RWPE2 (cell line): ENCODE measurements around the gene FAM3A.

Source experiments
- ATAC-seq: fragments of 200-7000 bp; cut with Tn5 transposase; 3 replicates; pipeline ENCODE4 v1.9.1; 2021; ENCODE audit warnings: low read depth
- DNase-seq: peaks from one replicate; pipeline ENCODE4 v3.0.0-alpha.2; 2020; ENCODE audit warnings: low spot score
- H3K27ac ChIP-seq: fragments of 450-650 bp; 2 replicates; pipeline ENCODE4 v1.5.1; 2017; ENCODE audit warnings: mild to moderate bottlenecking; ENCODE audit not compliant: poor library complexity, severe bottlenecking
- H3K27me3 ChIP-seq: fragments of 250-450 bp; sonication (Bioruptor Pico); 2 replicates; pipeline ENCODE4 v1.5.1; 2021; ENCODE audit warnings: mild to moderate bottlenecking, moderate library complexity; ENCODE audit not compliant: insufficient read depth, poor library complexity, severe bottlenecking
- H3K36me3 ChIP-seq: fragments of 250-450 bp; sonication (Bioruptor Pico); 2 replicates; pipeline ENCODE4 v1.5.1; 2020; ENCODE audit warnings: low read depth, mild to moderate bottlenecking, moderate library complexity
- H3K4me1 ChIP-seq: fragments of 250-450 bp; sonication (Bioruptor Pico); 2 replicates; pipeline ENCODE4 v1.5.1; 2021; ENCODE audit warnings: mild to moderate bottlenecking, moderate library complexity; ENCODE audit not compliant: insufficient read depth, poor library complexity, severe bottlenecking
- H3K4me3 ChIP-seq: fragments of 250-450 bp; sonication (Bioruptor Pico); 2 replicates; pipeline ENCODE4 v1.5.1; 2021; ENCODE audit warnings: mild to moderate bottlenecking, moderate library complexity; ENCODE audit not compliant: severe bottlenecking
- H3K9me3 ChIP-seq: fragments of 250-450 bp; sonication (Bioruptor Pico); 2 replicates; pipeline ENCODE4 v1.5.1; 2021; ENCODE audit warnings: mild to moderate bottlenecking, moderate library complexity; ENCODE audit not compliant: severe bottlenecking
- TF ChIP-seq, protein P1 (sequence below): fragments of 450-650 bp; IDR thresholded peaks from one replicate; pipeline ENCODE4 v1.5.1; 2017; ENCODE audit warnings: mild to moderate bottlenecking, moderate library complexity; ENCODE audit not compliant: poor library complexity, severe bottlenecking

FAM3A gene

DNA sequence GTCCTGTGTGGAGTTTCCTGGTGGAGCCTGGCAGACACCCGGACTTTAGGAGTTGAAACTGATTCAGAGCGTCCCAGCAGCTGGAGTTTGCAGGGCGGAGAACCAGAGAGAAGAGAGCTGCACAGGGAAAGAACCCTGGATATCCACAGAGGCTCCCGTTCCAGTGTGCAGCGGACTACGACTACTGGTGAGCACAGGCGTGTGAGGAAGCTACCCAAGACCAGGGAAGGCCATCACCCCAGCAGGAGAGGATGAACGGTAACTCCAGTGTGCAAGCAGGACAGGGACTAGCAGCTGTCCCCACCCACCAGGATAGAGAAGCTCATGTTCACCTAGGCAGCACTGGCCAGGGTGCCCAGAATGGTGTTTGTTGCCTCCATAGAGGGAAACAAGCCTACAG lies 39.2 kb downstream of the FAM3A start:
- H3K27me3 ChIP-seq, result no peaks in the 10 kb centered on the region
- no peak overlapping the region for H3K4me3 ChIP-seq
- DNase-seq (no peak), ATAC-seq (no peak)
- H3K27ac ChIP-seq, result no peak overlapping the region
- H3K36me3 ChIP-seq, result no peaks in the 10 kb centered on the region
- no peaks in the 10 kb centered on the region for H3K4me1 ChIP-seq
- H3K9me3 ChIP-seq, result no peaks in the 10 kb centered on the region
- TF ChIP-seq, protein P1, sequence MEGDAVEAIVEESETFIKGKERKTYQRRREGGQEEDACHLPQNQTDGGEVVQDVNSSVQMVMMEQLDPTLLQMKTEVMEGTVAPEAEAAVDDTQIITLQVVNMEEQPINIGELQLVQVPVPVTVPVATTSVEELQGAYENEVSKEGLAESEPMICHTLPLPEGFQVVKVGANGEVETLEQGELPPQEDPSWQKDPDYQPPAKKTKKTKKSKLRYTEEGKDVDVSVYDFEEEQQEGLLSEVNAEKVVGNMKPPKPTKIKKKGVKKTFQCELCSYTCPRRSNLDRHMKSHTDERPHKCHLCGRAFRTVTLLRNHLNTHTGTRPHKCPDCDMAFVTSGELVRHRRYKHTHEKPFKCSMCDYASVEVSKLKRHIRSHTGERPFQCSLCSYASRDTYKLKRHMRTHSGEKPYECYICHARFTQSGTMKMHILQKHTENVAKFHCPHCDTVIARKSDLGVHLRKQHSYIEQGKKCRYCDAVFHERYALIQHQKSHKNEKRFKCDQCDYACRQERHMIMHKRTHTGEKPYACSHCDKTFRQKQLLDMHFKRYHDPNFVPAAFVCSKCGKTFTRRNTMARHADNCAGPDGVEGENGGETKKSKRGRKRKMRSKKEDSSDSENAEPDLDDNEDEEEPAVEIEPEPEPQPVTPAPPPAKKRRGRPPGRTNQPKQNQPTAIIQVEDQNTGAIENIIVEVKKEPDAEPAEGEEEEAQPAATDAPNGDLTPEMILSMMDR, result no peak

DNA sequence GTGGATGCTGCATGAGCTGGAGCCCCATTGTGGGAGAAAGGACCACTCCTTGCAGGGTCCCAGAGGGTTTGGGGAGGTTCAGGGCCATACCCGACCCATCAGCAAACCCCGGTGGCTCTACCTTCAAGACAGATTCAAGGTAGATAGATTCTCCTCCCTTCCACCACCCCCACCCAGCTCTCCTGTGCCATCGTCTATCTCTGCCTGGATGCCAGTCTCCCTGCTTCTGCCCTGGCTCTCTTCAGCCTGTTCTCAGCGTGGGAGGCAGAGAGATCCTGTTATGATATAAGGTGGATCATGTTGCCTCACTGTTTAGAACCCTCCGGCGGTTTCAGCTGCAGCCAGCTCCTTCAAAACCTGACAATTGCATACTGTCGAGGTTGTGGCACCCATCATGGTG lies 42.3 kb downstream of the FAM3A start:
- DNase-seq (no peak), ATAC-seq (no peak)
- Histone ChIP-seq H3K4me3 (no peak overlapping the region), H3K9me3 (no peaks in the 10 kb centered on the region), H3K27ac (no peak overlapping the region), H3K27me3 (no peaks in the 10 kb centered on the region), H3K4me1 (no peaks in the 10 kb centered on the region), H3K36me3 (no peaks in the 10 kb centered on the region)
- TF ChIP-seq, protein P1, result no peak

DNA sequence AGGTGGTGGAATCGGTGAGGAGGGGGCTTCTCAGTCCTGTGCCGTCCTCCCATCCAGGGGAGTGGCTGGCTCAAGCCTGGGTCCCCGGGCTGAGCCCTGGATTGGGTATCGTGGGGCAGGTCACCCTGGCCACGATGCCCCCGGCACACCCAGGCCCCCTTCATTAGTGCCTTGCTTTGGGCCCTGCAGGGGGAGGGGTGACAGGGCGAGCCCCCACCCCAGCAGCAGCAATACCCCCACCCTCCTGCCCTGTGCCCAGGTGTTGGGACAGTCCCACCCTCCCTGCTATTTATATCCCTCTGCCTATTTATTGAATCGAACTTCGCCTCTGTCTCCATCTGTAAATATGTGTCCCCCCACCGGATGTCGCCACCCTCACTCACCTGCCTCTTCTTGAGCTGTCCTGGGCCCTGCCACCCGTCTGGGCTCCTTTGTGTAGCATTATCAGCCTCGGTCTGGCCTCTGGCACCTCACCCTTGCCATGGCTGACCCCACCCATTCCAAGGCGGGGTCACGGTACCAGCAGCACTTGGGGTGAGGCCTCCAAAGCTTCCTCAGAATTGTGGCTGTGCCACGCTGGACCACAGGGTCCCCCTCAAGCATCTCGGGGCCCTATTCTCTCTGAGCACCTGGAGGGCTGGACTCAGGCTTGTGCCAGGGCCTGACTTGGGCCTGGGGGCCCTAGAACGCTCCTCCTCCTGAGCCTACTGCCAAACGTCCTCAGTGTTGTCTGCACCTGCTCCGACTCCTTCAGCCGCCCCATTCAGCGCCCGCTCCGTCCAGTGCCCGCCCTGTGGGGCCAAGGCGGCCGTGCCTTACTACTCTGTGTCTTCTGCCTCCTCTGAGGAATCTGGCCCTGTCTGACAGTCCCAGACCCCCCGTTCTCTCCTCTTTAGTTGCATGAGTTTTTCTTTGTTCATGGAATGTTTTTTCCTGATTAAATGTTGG lies 43.1 kb downstream of the FAM3A start:
- TF ChIP-seq, protein P1, result no peak
- H3K4me1 ChIP-seq, result no peaks in the 10 kb centered on the region
- H3K27me3 ChIP-seq, result no peaks in the 10 kb centered on the region
- H3K4me3 ChIP-seq, result no peak overlapping the region
- ATAC-seq, result no peak; the same call in 2 of the 3 replicates
- no peaks in the 10 kb centered on the region for H3K36me3 ChIP-seq
- H3K9me3 ChIP-seq, result no peaks in the 10 kb centered on the region
- no peak for DNase-seq
- H3K27ac ChIP-seq, result no peak overlapping the region

DNA sequence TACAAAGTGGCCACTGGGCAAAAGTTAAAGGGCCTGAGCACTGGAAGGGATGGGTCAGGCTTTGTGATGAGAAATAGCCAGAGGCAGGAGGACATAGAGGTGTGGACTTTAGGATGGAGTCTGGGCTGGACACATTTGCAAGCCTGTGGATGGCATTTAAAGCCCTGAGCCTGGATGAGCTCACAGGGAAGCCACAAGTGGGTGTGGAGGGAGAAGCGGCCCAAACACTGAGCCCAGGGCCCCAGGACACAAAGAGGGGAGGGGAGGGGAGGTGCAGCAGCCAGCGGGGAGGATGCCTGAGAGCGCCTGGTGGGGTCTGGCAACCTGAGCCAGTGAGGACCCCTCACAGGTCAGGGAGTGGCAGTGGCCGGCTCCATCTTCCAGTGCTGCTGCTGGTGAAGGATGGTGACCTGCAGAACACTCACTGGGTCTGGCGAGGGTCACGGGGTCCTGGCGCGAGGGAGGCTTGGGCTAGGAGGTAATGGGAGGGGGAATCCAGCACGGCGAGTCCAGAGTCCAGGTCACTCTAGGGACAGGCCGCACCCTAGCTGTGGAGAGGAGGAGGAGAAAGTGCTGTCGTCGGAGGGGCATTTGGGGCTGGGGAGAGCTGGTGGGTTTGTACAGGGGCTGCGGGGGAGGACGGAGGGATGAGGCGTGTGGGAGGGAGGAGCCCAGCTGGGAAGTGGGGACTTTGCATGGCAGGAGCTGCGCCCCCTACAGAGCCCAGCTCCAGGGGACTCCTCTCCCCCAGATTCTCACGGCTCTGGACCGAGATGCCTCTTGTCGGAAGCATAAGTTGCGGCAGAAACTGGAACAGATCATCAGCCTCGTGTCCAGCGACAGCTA lies 44.0 kb downstream of the FAM3A start:
- no peak overlapping the region for H3K27ac ChIP-seq
- H3K36me3 ChIP-seq, result no peaks in the 10 kb centered on the region
- no peaks in the 10 kb centered on the region for H3K9me3 ChIP-seq
- DNase-seq, result no peak
- TF ChIP-seq, protein P1, result no peak
- H3K4me1 ChIP-seq, result no peaks in the 10 kb centered on the region
- H3K4me3 ChIP-seq, result no peak overlapping the region
- no peak for ATAC-seq
- H3K27me3 ChIP-seq, result no peaks in the 10 kb centered on the region
